ENCODE data around the gene SPTBN1. TPM values are rescaled to one million over a fixed set of nuclear protein-coding genes. Genes with fewer than 3 reads are reported as not detected.

The SPTBN1 gene
- total RNA-seq, 1 experiment from 2014 or later: 262 TPM

DNA sequence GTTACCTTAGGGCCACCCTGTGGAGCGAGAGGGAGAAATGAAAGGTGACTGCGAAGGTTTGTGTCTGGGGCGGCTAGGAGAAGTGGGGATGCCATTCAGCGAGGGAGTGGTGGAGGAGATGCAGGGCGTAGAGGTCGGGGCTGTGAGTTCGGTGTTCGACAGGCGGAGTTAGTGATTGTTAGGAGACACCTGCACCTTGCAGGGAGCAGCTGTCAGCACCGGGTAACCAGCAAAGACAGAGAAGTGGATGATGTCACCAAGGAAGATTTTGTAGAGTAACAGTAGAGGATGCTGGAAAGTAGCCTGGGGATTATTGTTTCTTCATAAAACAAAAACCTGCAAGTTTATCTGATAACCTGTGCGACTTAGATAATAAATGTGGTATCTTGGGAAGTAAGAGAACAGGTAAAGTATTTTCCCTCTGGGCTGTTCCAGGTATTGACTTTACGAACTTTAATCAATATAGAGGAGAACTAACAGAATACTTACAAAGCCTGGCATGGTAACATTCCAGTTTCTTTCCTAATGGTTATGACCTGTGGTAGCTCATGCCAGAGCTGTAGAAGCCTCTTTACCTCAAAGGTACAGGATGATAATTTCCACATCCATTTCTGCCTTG is 63.8 kb downstream of the SPTBN1 start:
- CTCF ChIA-PET: no interaction called here
- H3K4me3 ChIP-seq: no peak overlapping the region
- H3K79me2 ChIP-seq (ENCODE audit: low read depth): no peaks in the 10 kb centered on the region
- no peaks in the 10 kb centered on the region for H3K9me3 ChIP-seq (ENCODE audit: insufficient read depth, low read depth)
- DNase-seq: peak in 1 of 2 experiments; percentile 59
- TF ChIP-seq, protein P1, sequence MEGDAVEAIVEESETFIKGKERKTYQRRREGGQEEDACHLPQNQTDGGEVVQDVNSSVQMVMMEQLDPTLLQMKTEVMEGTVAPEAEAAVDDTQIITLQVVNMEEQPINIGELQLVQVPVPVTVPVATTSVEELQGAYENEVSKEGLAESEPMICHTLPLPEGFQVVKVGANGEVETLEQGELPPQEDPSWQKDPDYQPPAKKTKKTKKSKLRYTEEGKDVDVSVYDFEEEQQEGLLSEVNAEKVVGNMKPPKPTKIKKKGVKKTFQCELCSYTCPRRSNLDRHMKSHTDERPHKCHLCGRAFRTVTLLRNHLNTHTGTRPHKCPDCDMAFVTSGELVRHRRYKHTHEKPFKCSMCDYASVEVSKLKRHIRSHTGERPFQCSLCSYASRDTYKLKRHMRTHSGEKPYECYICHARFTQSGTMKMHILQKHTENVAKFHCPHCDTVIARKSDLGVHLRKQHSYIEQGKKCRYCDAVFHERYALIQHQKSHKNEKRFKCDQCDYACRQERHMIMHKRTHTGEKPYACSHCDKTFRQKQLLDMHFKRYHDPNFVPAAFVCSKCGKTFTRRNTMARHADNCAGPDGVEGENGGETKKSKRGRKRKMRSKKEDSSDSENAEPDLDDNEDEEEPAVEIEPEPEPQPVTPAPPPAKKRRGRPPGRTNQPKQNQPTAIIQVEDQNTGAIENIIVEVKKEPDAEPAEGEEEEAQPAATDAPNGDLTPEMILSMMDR (conservative IDR thresholded peaks at IDR 0.05): no peak
- TF ChIP-seq EZH2 (IDR thresholded peaks at IDR 0.05; ENCODE audit: low read depth): no peak
- peaks cover 19% of the 10 kb centered on the region for H3K4me1 ChIP-seq (replicated peaks; ENCODE audit: insufficient read depth)
- no peak overlapping the region for H3K4me2 ChIP-seq
- H3K27ac ChIP-seq: no peak overlapping the region
- no peaks in the 10 kb centered on the region for H4K20me1 ChIP-seq (ENCODE audit: insufficient read depth)
- H2AFZ ChIP-seq: no peak overlapping the region
- intact Hi-C loops (cut with micrococcal nuclease; ENCODE audit: unreplicated experiment): loop anchor here (5.0 to 10.0 kb wide), 5 partner anchors 132 to 403 kb away; partner anchors contain the start of genes ACYP2 and EML6
- no peaks in the 10 kb centered on the region for H3K36me3 ChIP-seq (ENCODE audit: low read depth)
- BruUV-seq (replicated peaks): no TSS peak
- H3K9me2 ChIP-seq (ENCODE audit: insufficient read depth): no peaks in the 10 kb centered on the region
- H3K27me3 ChIP-seq (ENCODE audit: insufficient read depth, low read depth): no peaks in the 10 kb centered on the region
- POLR2A ChIA-PET (ENCODE audit: unreplicated experiment): no interaction called here
- H3F3A ChIP-seq (ENCODE audit: insufficient read depth, low read depth): peaks cover 10% of the 10 kb centered on the region; the same call in 1 of the 2 replicates

DNA sequence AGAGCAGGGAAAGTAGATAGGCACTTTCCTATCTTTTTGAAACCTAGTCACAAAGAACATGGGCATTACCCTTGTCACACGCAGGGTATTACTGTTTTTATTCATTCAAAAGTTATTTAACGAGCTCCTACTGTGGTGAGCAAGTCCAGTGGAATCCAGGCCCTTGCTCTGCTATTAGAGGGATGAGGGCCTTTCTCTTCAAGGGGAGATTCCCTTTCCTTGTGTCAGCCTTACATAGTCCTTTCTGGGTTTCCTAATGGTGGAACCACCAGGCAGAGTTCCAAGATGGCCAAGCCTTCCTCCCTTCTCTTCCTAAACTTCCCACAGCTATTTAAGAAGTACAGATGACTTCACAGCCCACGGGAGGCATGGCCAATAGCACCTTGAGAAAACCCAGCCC is 64.6 kb downstream of the SPTBN1 start:
- DNase-seq: peak in 1 of 2 experiments; percentile 80
- H3K4me3 ChIP-seq: no peak overlapping the region
- no peak overlapping the region for H3K4me2 ChIP-seq
- TF ChIP-seq, protein P1 (conservative IDR thresholded peaks at IDR 0.05): no peak
- no peak for TF ChIP-seq EZH2 (IDR thresholded peaks at IDR 0.05; ENCODE audit: low read depth)
- H3K27me3 ChIP-seq (ENCODE audit: insufficient read depth, low read depth): no peaks in the 10 kb centered on the region
- peaks cover 10% of the 10 kb centered on the region; the same call in 1 of the 2 replicates for H3F3A ChIP-seq (ENCODE audit: insufficient read depth, low read depth)
- BruUV-seq (replicated peaks): no TSS peak
- ChIA-PET POLR2A (ENCODE audit: unreplicated experiment) (no interaction called here), CTCF (interaction anchor here (0.5 kb wide), 1 partner anchor 183 kb away, joined by 3 read pairs; no protein-coding TSS in a partner anchor)
- H3K9me2 ChIP-seq (ENCODE audit: insufficient read depth): no peaks in the 10 kb centered on the region
- no peaks in the 10 kb centered on the region for H3K79me2 ChIP-seq (ENCODE audit: low read depth)
- no peak overlapping the region for H2AFZ ChIP-seq
- H4K20me1 ChIP-seq (ENCODE audit: insufficient read depth): no peaks in the 10 kb centered on the region
- no peaks in the 10 kb centered on the region for H3K9me3 ChIP-seq (ENCODE audit: insufficient read depth, low read depth)
- H3K36me3 ChIP-seq (ENCODE audit: low read depth): no peaks in the 10 kb centered on the region
- H3K27ac ChIP-seq: no peak overlapping the region
- peaks cover 19% of the 10 kb centered on the region for H3K4me1 ChIP-seq (replicated peaks; ENCODE audit: insufficient read depth)
- intact Hi-C loops (cut with micrococcal nuclease; ENCODE audit: unreplicated experiment): loop anchor here (5.0 to 10.0 kb wide), 5 partner anchors 132 to 403 kb away; partner anchors contain the start of genes ACYP2 and EML6

DNA sequence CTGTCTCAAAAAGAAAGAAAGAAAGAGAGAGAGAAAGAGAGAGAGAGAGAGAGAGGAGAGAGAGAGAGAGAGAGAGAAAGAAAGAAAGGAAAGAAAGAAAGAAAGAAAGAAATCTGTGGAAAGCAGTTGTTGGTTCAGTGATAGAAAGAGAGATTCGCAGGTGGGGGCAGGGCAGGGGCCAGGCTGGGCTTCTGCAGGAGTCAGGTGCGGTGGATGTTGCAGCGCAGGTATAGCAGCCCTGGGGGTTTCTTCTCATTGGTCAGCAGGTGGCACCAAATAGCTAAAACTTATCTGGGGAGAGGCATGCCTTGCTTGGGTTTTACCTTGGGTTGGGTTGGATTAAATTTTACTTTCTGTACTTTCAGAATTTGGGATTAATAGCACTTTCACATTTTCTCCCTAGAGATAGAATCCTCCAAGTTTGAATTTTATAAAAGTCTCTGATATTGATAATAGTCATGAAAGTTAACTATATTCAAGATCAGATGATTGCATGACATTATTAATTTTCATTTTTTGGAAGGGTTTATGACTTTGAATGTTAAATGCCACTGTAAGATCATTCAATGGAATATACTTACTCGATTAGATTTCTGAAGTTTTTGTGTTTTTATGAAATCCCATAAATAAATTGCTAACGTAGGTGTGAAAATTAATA is 66.6 kb downstream of the SPTBN1 start:
- H3K79me2 ChIP-seq (ENCODE audit: low read depth): no peaks in the 10 kb centered on the region
- CTCF ChIA-PET: interaction anchor here (0.6 to 1.4 kb wide), 5 partner anchors 8 to 408 kb away, joined by 4 to 6 read pairs (median 5); no protein-coding TSS in a partner anchor
- BruUV-seq (replicated peaks): no TSS peak

More for the DNA sequence above, 66.6 kb downstream of the SPTBN1 start:
- no peaks in the 10 kb centered on the region for H3K27me3 ChIP-seq (ENCODE audit: insufficient read depth, low read depth)
- H3K9me3 ChIP-seq (ENCODE audit: insufficient read depth, low read depth): no peaks in the 10 kb centered on the region
- POLR2A ChIA-PET (ENCODE audit: unreplicated experiment): interaction anchor here (0.5 to 1.0 kb wide), 4 partner anchors 35 to 120 kb away, joined by 3 to 21 read pairs (median 10); no protein-coding TSS in a partner anchor
- H3K9me2 ChIP-seq (ENCODE audit: insufficient read depth): no peaks in the 10 kb centered on the region
- H2AFZ ChIP-seq: no peak overlapping the region
- intact Hi-C loops (cut with micrococcal nuclease; ENCODE audit: unreplicated experiment): loop anchor here (1.0 to 10.0 kb wide), 9 partner anchors 66 to 405 kb away; partner anchors contain the start of genes ACYP2, EML6 and SPTBN1
- H3K4me3 ChIP-seq: no peak overlapping the region
- no peak for TF ChIP-seq EZH2 (IDR thresholded peaks at IDR 0.05; ENCODE audit: low read depth)
- TF ChIP-seq, protein P1 (conservative IDR thresholded peaks at IDR 0.05): peak; percentile 90
- H3K4me2 ChIP-seq: no peak overlapping the region
- peaks cover 10% of the 10 kb centered on the region; the same call in 1 of the 2 replicates for H3F3A ChIP-seq (ENCODE audit: insufficient read depth, low read depth)
- no peak overlapping the region for H3K27ac ChIP-seq
- peaks cover 19% of the 10 kb centered on the region for H3K4me1 ChIP-seq (replicated peaks; ENCODE audit: insufficient read depth)
- H3K36me3 ChIP-seq (ENCODE audit: low read depth): no peaks in the 10 kb centered on the region
- H4K20me1 ChIP-seq (ENCODE audit: insufficient read depth): no peaks in the 10 kb centered on the region
- peak; percentile 79 to 81 for DNase-seq

Measured in PC-9 (cell line).